Measurements from ENCODE around the gene TOR1B. TPM values are rescaled to one million over a fixed set of nuclear protein-coding genes. Genes with fewer than 3 reads are reported as not detected.

The TOR1B gene
- polyA plus RNA-seq, 1 donor: 13.6 TPM

DNA sequence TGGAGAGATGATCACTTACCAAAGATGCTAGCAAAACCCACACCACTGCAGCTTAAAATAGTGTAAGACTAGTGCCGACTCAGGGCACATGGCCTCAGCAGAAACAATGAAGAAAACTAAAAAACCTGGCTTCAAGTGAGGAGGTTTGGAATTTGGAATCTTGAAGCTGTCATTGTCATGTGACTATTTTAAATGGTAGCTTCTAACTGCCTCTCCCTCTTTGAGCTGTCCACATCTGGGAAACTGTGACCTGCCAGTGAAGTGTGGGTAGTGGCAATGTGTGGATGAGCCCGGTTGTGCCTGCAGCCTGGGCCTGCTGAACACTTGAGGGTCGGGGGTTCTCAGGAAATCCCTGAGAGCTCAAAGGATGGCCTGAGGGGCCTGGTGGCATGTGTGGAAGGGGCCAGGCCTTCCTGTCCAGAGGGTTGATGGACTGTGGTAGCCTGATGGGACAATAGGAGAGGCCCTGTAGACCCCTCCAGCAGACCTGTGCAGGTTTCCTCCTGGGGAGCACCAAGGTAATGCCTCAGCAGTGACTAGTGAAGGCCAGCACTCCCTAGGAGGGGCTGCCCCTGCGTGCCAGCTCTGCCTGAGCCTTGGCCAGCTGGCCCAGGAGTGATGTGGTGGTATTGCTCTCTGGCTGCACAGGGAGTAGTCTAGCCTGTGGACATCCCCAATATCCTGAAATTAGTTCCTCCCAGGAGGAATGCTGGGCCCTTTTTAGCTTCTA lies 45.9 kb downstream of the TOR1B start:
- DNase-seq: no peak

GRCh38 chr9:129849901-129850300 lies 46.9 kb downstream of the TOR1B start:
- no peak for DNase-seq

- no peak for DNase-seq
These were observed 48.0 kb downstream of the TOR1B start for GRCh38 chr9:129850821-129851550.

GRCh38 chr9:129851821-129852220 lies 48.8 kb downstream of the TOR1B start:
- no peak for DNase-seq

- DNase-seq: no peak
These were observed 49.6 kb downstream of the TOR1B start for GRCh38 chr9:129852579-129852978.

DNA sequence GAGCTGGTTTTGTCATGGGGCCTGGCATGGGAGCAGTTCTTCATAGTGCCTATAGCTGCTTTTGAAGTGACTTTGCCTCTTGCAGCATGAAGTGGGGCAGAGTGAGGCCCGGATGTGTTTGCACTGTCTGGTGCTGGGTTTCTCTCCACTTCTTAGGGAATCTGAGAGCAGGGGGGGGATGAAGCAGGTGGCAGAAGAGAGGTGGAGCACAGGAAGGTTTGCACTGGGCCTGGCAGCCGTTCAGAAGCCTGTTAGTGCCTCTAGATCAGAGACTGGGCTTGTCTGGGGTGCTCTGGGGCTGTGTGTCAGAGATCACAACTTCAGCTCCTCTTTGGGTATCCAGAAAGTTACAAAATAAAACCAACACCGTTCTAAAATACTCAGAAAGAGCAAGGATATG lies 50.6 kb downstream of the TOR1B start:
- no peak for DNase-seq

GRCh38 chr9:129854588-129855110 lies 51.7 kb downstream of the TOR1B start:
- DNase-seq: no peak

DNA sequence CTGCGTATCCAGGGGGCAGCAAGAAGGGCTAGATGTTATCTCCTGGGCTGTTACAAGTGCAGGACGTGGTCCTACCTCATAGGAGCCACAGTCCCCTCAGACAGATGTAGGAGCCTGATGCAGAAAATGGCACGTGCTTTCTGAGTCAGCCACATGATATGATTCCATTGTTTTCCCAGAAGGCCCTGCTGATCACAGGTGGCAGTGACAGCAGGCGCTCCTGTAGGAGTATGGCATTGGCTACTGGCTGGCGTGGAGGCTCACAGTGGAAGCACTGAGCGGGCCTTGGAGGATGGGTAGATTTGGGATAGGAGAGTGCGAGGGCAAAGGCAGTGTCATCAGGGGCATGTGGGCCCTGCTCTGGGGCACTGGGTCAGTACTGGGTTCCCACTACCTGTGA lies 54.2 kb downstream of the TOR1B start:
- DNase-seq: no peak

DNA sequence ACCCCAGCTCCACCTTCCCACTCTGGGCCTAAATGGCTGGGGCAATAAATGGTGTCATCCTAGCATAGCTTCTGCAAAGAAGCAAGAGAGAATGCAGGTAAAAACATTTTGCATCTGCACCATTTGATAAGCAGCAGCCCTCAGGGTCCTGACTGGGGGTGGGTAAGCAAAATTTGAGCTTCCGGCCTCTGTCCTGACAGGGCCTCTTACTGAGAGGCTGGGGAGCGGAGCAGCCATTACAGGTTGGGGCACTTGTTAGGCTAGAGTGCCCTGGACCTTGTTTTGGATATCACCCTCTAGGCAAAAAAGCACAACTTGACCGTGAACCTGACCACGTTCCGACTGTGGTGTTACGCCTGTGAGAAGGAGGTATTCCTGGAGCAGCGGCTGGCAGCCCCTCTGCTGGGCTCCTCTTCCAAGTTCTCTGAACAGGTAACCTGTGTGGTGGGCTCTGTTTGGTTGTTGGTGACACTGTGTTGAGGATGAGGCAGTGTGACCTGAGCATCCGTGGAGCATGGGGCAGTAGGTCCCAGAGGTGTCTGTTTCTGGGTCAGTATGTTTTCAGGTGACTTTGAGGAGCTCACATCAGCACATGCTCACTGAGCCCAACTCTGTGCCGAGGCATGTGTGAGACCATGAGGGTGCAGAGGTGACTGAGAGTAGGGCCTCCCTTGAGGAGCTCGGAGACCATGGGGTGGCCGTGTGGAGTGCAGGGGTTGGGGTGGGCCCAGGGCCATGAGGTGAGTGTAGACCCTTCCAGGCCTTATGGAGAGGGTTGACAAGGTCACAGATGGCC lies 55.4 kb downstream of the TOR1B start:
- no peak for DNase-seq

Other genes with a start within 250 kb of the TOR1B start
- 0.26 TPM for gene C9orf50, start 182.1 kb upstream of the TOR1B start, polyA plus RNA-seq (ENCODE audit: insufficient read length)
- gene NTMT1, start 177.0 kb upstream of the TOR1B start, polyA plus RNA-seq (ENCODE audit: insufficient read length): 40.1 TPM
- gene ASB6, start 161.0 kb upstream of the TOR1B start, polyA plus RNA-seq (ENCODE audit: insufficient read length): 15.2 TPM
- 2.9 TPM for gene PRRX2, start 137.5 kb upstream of the TOR1B start, polyA plus RNA-seq (ENCODE audit: insufficient read length)
- gene PTGES, start 50.1 kb upstream of the TOR1B start, polyA plus RNA-seq (ENCODE audit: insufficient read length): 9.2 TPM
- gene TOR1A, start 21.0 kb downstream of the TOR1B start, polyA plus RNA-seq (ENCODE audit: insufficient read length): 21.6 TPM
- gene C9orf78, start 32.1 kb downstream of the TOR1B start, polyA plus RNA-seq (ENCODE audit: insufficient read length): 37.0 TPM
- gene USP20, start 32.3 kb downstream of the TOR1B start, polyA plus RNA-seq (ENCODE audit: insufficient read length): 17.5 TPM
- 19.8 TPM for gene FNBP1, start 240.0 kb downstream of the TOR1B start, polyA plus RNA-seq (ENCODE audit: insufficient read length)